NCI-H2227 (cell line): ENCODE results near the gene IGFL1.
"Not testable (repeated sequence)": the region's sequence is repeated elsewhere in the genome, so short reads cannot be mapped to it uniquely, and the experiment has no call there.

Experiments
- DNase-seq: peaks from one replicate; lab custom pipeline; 2025; ENCODE audit not compliant: unreplicated experiment; lab: John Stamatoyannopoulos, UW

IGFL1 gene

DNA sequence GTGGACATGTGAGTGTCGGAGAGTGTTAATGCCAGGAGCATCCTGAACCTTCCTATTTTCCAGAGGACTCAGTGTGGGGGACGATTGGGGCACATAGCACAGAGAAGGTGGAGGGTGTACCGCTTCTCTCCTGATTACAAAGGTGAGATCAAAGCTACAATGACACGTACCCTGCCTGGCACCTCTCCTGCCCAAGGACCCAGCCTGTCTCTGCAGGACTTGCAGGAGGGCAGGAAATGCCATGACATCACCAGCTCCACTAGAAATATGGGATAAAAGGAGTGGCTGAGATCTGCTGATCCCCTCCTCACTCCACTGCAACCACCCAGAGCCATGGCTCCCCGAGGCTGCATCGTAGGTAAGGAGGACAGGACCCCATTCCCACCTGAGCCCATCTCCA lies at the start of gene IGFL1:
Gene IGFL1 (plus strand): TSS at position 301 of the 400 bp plus-strand sequence. CDS start 33 bp downstream, at position 334.
- DNase-seq, result no peak

DNA sequence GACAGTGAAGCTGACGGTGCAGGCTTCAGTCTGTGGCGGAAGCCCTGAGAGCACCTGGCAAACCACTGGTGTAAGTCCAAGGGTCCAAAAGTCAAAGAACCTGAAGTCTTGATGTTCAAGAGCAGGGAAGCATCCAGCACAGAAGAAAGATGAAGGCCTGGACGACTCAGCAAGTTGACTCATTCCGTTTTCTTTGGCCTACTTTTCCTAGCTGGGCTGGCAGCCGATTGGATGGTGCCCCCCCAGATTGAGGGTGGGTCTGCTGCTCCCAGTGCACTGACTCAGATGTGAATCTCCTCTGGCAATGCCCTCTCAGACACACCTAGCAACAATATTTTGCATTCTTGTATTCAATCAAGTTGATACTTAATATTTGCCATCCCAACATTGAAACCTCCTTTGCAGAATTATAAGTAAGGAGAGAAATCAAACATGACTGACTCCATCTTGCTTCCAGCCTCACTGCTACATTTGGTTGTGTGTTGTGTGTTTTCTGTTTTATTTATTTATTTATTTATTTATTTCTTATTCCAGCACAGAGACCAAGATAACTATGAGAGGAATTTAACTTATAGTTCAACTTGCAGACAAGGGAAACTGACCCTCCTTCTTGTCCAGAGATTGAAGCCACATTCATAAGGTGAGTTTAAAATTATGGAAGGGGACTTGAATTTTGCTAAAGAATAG lies 48.7 kb upstream of the IGFL1 start:
- DNase-seq, result no peak

DNA sequence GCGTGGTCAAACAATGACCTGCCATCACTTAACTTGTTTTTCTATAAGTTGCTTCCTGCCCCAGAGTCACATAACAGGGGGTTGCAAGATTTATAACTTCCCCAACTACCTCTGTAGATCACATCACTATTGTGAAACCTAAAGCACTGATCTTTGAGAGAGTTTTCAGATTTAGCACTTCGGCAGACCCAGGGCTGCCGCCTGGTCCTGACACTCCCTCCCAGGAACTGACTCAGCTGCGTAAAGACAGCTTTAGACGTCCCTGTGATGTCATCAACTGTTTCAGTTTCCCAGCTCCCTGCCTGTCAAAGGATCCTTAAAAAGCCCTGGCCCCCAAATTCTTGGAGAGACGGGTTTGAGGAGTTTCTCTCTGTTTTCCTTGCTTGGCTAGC lies 48.2 kb upstream of the IGFL1 start:
- no peak for DNase-seq

DNA sequence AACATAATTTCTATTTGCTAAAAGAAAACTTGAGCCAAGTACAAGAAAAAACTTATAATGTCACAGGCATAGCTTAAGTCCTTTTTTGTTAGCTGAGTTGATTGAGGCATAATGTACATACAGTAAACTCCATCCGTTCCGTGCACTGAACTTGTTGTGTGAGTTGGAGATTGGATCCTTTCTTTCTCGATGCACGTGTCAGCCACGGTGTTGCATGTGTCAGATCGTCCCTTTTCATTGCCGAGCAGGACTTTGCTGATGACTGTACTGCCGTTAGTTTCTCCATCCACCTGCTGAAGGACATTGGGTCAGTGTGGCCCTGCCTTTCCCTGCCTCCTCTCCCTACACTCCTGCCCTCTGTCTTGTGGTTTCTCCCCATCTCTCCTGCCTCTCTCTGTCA lies 47.1 kb upstream of the IGFL1 start:
- DNase-seq, result no peak

DNA sequence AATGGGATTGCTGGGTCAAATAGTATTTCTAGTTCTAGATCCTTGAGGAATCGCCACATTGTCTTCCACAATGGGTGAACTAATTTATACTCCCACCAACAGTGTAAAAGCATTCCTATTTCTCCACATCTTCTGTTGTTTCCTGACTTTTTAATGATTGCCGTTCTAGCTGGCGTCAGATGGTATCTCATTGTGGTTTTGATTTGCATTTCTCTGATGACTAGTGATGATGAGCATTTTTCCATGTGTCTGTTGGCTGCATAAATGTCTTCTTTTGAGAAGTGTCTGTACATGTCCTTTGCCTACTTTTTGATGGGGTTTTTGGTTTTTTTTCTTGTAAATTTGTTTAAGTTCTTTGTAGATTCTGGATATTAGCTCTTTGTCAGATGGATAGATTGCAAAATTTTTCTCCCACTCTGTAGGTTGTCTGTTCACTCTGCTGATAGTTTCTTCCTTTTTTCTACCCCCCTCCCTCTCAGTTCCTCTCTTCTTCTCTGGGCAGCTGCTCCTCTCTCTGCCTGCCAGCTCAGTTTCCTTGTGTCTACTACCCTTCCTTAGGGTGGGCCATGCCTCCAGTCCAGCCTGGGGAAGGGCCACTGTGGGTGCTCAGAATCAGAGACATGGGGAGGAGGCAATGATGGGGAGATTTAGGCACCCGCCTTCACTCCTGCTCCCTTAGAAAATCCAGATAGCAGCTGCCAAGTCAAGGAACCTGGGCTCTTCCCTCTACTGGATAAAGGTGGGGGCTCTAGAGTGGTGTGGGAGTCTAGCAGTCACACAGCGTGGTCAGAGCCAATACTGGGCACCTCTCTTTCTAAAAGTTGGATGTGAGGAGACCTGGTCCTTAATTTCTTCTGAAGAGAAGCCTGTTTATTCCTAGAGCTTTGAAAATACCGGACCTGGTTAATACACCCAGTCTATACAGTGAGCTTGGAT lies 44.5 kb upstream of the IGFL1 start:
- DNase-seq, result not testable (repeated sequence)

DNA sequence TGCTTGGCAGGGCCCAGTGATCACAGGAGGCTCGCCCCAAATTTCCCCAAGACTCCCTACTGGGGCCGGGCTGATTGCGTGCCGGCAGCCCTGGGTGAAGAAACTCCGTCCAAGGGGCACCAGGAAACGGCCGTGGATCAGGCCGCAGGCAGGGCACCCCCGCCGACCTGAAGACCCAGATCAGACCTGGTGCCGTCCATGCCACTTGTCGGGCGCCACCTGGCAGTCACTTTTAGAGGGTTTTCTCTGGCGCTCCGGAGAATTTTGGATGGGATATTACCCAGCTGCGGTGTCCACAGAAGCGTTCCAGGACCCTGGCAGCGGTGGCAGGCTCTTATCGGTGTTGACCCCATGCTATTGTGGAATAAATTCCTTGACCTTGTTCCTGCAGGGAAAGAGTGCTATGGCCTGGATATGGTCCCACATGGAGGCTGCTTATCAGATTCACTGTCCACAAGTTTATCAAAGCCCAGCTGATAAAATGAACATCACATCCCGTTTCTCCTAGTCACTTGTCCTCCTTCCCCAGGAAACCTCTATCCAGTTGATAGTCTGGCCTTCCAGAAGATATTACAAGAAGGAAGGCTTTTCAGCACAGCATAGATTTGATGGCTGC lies 43.3 kb upstream of the IGFL1 start:
- DNase-seq, result no peak

DNA sequence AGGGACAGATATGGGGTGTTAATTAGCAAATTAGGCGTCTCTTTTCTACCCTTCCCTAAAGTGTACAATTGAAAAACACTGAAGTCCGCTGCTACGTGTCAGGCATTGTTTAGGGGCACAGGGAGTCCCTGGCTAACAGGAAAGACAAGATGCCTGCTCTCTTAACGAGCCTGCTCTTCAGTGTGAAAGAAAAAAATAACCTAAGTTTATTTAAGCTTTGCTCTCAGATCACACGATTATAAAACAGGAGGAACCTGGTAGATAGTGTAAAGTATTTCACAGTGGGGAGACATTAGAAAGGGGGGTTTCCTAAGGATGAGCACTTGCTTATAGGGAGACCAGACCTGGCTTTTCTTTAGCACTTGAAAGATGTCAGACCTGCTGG lies 42.8 kb upstream of the IGFL1 start:
- no peak for DNase-seq

DNA sequence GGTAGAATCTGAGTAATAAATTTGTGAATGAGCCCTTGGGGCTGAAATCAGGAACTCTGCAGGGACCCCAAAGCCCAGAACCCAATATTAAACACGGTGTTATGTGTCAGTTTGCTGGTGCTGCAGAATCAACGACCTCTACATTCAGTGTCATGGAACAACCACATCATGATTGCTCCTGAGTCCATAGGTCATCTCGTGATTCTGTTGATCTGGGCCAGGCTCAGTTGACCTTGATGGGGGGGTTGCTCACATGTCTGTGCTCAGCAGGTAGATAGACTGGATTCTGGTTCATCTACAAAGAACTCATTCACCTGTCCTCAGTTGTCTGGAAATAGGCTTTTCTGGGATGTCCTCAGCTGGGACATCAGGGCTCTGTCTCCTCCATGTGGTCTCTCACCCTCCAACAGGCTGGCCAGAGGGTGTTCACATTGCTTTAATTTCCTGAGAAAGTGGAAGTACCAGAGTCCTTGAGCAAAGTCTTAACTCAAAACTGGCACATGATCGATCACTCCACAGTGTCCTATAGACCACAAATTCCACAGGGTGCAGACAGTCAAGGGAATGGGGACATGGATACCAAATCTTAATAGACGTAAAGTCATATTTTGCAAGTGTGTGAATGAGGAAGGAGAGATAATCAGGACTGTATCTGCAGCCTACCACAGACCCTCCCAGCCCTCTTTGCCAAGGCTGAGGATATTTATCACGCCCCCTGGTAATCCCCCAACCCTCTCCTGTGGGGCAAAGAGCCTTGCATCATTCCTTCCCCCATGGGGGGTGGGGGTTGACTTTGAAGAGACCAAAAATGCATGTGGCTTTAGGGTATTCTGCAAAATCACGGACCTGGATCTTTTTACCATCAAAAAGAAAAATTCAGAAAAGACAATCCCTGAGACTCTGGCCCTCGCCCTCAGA lies 39.3 kb upstream of the IGFL1 start:
- DNase-seq, result no peak

DNA sequence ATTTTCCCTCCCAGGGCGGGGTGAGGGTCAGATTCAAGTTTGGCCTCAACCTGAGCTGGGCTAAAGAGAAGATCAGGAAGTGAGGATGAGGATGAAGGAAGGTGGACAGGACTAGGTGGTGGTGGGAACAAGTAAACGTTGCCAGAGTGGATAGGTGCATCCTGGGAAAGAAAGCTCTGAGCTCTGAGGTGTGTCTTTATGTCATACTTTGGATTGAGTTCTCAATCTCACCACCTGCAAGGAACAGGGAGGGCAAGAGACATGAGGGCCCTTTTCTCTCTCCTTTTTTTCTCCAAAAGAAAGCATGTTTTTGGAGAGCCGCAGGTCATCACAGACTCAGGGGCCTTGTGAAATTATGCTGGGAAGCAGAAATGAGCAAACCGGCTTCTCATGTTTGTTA lies 38.2 kb upstream of the IGFL1 start:
- no peak for DNase-seq

DNA sequence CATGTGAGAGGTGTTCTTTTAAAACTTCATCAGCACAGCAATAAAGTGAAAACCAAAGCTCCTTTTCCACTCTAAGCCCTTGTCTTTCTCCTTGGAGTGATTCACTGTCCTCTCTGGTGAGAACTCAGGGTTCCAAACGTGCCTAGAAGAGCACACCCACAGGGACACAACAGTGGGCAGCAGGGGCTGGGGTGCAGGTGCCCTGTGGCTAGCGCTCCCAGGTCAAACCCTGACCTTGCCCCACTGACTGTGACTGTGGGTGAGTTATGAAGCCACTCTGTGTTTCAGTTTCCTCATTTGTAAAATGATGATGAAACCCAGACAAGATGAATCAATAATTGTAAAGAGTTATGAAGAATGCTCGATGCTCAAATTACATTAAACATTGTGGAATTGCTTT lies 37.6 kb upstream of the IGFL1 start:
- DNase-seq, result no peak

DNA sequence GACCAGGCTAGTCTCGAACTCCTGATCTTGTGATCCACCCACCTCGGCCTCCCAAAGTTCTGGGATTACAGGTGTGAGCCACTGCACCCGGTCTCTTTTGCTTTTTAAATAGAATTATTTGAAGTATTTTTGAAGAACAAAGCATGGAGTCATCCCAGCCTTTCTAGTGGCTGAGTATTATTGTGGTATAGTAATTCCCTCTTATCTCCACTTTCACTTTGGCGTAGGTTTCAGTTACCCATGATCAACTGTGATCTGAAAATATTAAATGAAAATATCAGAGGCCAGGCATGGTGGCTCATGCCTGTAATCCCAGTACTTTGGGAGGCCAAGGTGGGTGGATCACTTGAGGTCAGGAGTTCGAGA lies 36.9 kb upstream of the IGFL1 start:
- DNase-seq, result not testable (repeated sequence)

DNA sequence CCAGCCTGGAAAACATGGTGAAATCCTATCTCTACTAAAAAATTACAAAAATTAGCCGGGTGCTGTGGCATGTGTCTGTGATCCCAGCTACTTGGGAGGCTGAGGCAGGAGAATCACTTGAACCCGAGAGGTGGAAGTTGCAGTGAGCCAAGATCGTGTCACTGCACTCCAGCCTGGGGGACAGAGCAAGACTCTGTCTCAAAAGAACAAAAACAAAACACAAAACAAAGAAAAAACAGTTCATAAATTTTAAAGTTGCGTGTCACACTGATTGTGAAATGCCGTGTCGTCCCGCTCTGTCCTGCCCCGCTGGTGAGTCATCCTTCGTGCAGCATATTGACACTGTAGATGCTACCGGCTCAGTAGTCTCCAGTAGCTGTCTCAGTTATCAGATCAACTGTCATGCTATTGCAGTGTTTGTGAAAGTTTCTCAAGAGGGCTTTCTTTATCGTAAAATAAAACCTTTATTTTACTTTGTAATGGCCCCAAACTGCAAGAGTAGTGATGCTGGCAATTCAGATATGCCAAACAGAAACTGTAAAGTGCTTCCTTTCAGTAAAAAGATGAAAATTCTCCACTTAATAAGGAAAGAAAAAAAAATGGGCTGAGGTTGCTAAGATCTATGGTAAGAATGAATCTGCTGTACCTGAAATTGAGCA lies 36.4 kb upstream of the IGFL1 start:
- no peak for DNase-seq

DNA sequence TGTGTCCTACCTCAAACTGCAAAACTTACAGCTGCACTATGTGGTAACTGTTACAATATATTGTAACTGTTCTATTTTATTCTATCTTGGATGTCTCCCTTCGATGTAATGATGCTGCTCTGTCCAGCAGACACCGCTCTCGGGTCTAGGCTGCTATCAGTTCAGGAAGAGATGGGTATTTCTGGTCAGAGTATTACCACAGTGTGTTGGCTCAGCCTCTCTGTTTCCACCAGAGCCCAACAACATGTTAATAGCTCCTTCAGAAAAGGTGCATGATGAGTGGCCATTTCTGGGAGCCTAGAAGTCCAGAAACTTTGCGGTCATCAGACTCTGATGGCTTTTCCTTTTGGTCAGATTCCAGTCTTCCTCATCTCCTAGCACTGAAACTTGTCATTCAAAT lies 35.9 kb upstream of the IGFL1 start:
- DNase-seq, result no peak

DNA sequence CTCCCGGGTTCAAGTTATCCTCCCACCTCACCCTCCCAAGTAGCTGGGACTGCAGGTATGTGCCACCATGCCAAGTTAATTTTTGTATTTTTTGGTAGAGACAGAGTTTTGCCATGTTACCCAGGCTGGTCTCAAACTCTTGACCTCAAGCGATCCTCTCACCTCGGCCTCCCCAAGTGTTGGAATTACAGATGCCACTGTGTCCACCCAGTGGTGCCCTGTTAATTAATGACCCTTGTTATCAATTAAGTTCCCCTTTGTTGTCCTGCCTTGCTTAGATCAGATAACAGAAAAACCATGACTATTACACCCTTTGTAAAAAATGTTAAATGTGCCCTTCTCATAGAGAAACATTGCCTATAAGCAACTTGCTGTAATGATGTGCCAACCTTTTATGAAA lies 34.4 kb upstream of the IGFL1 start:
- no peak for DNase-seq

DNA sequence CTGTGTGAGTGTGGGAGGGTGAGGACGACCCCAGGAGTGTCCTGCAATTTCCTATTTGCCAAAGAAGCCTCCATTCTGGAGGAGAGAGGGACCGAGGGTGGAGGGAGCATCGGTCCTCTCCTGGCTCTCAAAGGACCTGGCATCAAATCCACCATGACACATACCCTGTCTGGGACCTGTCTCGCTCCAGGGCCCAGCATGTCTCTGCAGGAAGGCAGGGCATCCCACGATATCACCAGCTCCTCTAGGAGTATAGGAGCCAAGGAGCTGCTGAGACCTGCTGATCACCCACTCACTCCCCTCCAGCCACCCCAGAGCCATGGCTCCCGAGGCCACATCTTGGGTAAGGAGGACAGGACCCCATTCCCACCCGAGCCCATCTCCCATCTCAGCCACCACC lies 33.6 kb upstream of the IGFL1 start:
- DNase-seq, result not testable (repeated sequence)

DNA sequence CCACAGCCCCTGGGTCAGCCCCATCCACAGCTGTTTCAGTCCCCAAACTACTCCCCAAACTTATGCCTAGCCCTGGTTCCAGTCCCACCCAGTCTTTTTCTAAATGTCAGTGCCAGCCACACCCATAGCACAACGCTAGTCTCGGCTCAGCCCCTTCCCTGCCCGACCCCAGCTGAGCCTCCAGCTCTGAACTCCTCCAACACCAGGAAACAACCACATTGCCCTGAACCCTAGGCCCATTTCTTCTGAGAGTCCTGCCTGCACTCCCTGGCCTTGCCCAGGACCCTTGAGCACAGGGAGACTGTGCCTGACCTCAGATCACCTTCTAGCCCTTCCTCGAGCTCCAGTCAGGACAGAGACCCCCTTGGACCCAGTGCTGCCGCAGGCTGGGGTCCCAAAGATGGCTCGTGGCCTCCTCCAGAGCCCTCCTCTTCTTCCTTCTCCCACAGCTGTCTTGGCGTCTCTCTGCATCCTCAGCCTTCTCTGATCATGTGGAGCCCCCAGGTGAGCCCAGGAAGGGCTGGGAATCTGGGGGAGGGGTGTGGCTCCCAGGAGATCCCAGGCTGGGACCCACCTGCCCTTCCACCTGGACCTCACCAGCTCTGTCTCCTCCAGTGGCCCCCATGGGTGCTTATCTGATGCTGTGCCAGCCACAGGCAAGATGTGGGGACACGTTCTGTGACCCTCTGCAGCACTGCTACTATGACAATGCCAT lies 33.0 kb upstream of the IGFL1 start:
- DNase-seq, result no peak

DNA sequence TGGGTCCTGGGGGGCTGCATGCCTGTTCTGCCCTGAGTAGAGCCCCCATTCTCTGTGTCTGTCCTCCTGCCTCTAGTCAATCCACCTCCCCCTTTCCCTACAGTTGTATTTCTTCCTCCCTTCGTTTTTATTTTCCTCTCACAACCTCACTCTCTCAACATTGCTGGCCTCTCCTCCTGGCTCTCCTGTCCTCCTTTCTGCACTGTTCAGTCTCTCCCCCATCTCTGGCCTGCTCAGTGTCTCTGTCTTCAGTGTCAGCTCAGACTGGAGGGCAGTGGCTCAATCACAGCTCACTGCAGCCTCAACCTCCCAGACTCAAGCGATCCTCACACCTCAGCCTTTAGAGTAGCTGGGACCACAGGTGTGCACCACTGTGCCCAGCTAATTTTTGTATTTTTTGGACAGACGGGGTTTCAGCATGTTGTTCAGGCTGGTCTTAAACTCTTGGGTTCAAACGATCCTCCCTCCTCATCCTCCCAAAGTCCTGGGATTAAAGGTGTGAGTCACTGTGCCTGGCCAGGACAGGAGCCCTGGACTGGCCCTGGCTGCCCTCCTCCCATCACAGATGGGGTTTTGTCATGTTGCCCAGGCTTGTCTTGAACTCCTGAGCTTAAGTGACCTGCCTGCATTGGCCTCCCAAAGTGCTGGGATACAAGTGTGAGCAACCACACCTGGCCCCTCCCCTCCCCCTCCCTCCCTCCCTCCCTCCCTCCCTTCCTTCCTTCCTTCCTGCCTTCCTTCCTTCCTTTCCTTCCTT lies 32.0 kb upstream of the IGFL1 start:
- DNase-seq, result no peak

DNA sequence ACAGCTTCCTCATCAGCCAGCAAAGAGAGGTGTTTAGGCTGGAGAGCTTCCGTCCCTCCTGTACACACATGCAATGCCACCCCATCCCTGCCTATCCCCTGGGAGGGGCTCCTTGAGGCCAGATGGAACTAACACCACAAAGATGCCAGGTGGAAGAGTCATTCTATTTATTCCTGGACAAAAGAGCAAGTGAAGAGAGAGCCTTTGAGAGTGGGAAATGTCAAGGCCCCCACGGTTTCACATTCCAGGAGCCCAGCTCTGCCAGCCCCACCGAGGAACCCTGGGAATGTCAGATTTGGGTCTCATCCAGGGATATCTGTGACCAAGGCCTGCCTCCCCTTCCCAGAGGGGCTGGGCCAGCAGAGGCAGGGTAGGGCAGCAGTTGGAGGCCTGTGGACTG lies 30.8 kb upstream of the IGFL1 start:
- no peak for DNase-seq
